Measurements from ENCODE around the gene RPS6KB1. TPM values are rescaled to one million over a fixed set of nuclear protein-coding genes. Genes with fewer than 3 reads are reported as not detected.

Gene RPS6KB1
- 18.8 and 28.0 TPM in 2 replicates for total RNA-seq

GRCh38 chr17:59892924-59893675 is at the start of gene RPS6KB1, which contains the start of gene TUBD1:
Gene RPS6KB1, plus strand, starts transcription at chr17:59893121. Its CDS starts 64 bp downstream, at chr17:59893185.
Gene TUBD1, minus strand, starts transcription at chr17:59892943. Its CDS starts 1,941 bp downstream, at chr17:59891002.

GRCh38 chr17:59964482-59965328 is 71.8 kb downstream of the RPS6KB1 start, which contains the start of gene RNFT1:
Gene RNFT1, minus strand, starts transcription at chr17:59964740. Its CDS starts 77 bp downstream, at chr17:59964663.

Other genes with a start within 250 kb of the RPS6KB1 start
- 17.4 and 23.4 TPM in 2 replicates for gene PTRH2, start 185.7 kb upstream of the RPS6KB1 start, total RNA-seq
- 137 and 177 TPM in 2 replicates for gene VMP1, start 185.5 kb upstream of the RPS6KB1 start, total RNA-seq
- gene TUBD1, start 178 bp upstream of the RPS6KB1 start, total RNA-seq = 2.6 and 4.1 TPM in 2 replicates
- gene RNFT1, start 71.6 kb downstream of the RPS6KB1 start, total RNA-seq = 15.7 and 19.8 TPM in 2 replicates
- gene HEATR6, start 185.8 kb downstream of the RPS6KB1 start, total RNA-seq = 13.1 and 22.3 TPM in 2 replicates